Liver (tissue), 3 donors: ENCODE results near the gene HCFC1.

Source experiments
- RAD21 ChIP-seq, 2 donors: IDR thresholded peaks; 2 replicates each; pipeline ENCODE4 v1.6.1; 2016; ENCODE audit warnings: antibody characterized with exemption in 2 of 2, mild to moderate bottlenecking in 2 of 2
- TF ChIP-seq, protein P1 (sequence below): fragments of 150-350 bp; IDR thresholded peaks from 2 replicates; pipeline ENCODE4 v1.5.1; 2017; ENCODE audit warnings: improper control_type of control experiment, low read depth, low read length; ENCODE audit not compliant: missing input control
- donor health status: healthy.
- donor health status: healthy.

DNA sequence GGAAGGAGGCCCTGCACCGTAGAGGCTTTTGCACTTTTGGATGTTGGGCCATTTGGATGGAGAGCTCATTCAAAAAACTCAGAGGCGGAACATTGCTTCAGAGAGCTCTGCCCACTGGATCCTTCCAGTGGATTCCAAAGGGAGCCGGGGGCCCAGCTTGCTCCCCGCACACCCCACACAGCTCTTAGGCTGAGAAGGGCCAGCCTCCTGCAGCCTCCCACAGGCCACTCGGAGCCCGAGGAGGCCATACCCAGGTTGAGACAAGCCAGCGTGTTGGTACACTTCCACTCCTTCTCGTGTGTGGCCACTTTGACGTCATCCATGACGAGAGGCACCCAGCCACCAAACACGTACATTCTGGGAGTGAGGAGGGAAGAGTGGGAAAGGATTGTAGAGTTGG, 10.3 kb downstream of the HCFC1 start:
- no peak for TF ChIP-seq RAD21 (IDR thresholded peaks at IDR 0.05)
- TF ChIP-seq, protein P1, sequence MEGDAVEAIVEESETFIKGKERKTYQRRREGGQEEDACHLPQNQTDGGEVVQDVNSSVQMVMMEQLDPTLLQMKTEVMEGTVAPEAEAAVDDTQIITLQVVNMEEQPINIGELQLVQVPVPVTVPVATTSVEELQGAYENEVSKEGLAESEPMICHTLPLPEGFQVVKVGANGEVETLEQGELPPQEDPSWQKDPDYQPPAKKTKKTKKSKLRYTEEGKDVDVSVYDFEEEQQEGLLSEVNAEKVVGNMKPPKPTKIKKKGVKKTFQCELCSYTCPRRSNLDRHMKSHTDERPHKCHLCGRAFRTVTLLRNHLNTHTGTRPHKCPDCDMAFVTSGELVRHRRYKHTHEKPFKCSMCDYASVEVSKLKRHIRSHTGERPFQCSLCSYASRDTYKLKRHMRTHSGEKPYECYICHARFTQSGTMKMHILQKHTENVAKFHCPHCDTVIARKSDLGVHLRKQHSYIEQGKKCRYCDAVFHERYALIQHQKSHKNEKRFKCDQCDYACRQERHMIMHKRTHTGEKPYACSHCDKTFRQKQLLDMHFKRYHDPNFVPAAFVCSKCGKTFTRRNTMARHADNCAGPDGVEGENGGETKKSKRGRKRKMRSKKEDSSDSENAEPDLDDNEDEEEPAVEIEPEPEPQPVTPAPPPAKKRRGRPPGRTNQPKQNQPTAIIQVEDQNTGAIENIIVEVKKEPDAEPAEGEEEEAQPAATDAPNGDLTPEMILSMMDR = no peak
